ENCODE results near the gene MMP20. TPM values are rescaled to one million over a fixed set of nuclear protein-coding genes. Genes with fewer than 3 reads are reported as not detected.
"Not testable (repeated sequence)": the region's sequence is repeated elsewhere in the genome, so short reads cannot be mapped to it uniquely, and the experiment has no call there.

The MMP20 gene
- total RNA-seq, 4 donors from 2014 or later = not detected

DNA sequence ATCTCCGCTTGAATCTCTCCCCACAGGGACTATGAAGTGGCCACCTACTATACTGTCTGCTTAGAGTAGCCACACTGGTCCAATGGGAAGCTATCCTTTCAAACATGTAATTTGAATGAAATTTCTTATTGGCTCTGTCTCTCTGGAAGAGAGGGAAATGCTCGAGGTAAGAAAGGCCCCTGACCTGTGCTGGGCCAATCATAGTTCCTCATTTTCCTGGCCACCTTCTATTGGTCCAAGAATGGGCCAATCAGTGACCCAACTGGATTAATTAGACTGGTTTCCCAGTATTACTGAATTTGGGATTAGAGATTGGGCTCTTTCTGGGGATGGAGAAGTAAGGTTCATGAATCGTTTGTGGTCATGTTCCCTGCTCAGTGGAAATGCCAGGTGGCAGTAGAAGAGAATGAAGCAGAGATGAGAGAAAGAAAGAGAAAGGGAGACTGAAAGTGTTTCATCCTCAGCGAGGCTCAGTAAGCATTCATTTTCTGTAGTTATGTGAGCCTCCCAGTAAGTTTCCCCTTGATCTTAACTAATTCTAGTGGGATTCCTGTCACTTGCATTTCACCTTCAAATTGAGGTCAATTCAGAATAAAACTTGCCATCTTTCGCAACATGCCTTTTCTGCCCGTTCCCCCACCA, 8.4 kb upstream of the MMP20 start:
- intact Hi-C loops (cut with DNase I) = no loop called here
- no peak overlapping the region for H3K4me3 ChIP-seq

DNA sequence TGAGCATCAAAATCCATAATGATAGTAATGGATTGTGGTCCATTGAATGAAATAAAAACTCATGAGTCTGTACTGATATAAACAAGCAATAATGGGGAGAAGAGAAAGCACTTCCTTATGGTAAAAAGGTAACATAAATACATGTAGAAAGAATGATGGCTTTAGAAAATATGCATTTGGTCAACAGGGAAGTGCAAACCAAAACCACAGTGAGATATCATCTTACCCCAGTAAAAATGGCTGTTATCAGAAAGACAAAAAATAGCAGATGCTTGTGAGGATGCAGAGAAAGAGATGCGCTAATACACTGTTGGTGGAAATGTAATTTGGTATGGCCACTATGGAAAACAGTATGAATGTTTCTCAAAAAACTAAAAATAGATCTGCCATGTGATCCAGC, 6.9 kb upstream of the MMP20 start:
- intact Hi-C loops (cut with DNase I) = no loop called here
- no peak overlapping the region for H3K27ac ChIP-seq
- WGBS, 2 donors = 91 to 94% methylated on average over 1 of the region's 1 CpG
- DNase-seq = no peak
- no peaks in the 10 kb centered on the region for H3K4me1 ChIP-seq
- no peaks in the 10 kb centered on the region for H3K9me3 ChIP-seq
- no peak for TF ChIP-seq POLR2A (IDR thresholded peaks at IDR 0.05)
- TF ChIP-seq, protein P1, sequence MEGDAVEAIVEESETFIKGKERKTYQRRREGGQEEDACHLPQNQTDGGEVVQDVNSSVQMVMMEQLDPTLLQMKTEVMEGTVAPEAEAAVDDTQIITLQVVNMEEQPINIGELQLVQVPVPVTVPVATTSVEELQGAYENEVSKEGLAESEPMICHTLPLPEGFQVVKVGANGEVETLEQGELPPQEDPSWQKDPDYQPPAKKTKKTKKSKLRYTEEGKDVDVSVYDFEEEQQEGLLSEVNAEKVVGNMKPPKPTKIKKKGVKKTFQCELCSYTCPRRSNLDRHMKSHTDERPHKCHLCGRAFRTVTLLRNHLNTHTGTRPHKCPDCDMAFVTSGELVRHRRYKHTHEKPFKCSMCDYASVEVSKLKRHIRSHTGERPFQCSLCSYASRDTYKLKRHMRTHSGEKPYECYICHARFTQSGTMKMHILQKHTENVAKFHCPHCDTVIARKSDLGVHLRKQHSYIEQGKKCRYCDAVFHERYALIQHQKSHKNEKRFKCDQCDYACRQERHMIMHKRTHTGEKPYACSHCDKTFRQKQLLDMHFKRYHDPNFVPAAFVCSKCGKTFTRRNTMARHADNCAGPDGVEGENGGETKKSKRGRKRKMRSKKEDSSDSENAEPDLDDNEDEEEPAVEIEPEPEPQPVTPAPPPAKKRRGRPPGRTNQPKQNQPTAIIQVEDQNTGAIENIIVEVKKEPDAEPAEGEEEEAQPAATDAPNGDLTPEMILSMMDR (IDR thresholded peaks at IDR 0.05) = no peak
- no peaks in the 10 kb centered on the region for H3K36me3 ChIP-seq
- H3K27me3 ChIP-seq = no peaks in the 10 kb centered on the region
- no peak overlapping the region for H3K4me3 ChIP-seq

More for the DNA sequence above, 8.4 kb upstream of the MMP20 start:
- H3K9me3 ChIP-seq = no peaks in the 10 kb centered on the region
- 77 to 90% methylated on average over 6 of the region's 6 CpGs for WGBS, 2 donors
- H3K36me3 ChIP-seq = no peaks in the 10 kb centered on the region
- no peak for TF ChIP-seq POLR2A (IDR thresholded peaks at IDR 0.05)
- TF ChIP-seq, protein P1 (IDR thresholded peaks at IDR 0.05) = no peak
- H3K27me3 ChIP-seq = no peaks in the 10 kb centered on the region
- H3K27ac ChIP-seq = no peak overlapping the region
- no peak for DNase-seq
- H3K4me1 ChIP-seq = no peaks in the 10 kb centered on the region

DNA sequence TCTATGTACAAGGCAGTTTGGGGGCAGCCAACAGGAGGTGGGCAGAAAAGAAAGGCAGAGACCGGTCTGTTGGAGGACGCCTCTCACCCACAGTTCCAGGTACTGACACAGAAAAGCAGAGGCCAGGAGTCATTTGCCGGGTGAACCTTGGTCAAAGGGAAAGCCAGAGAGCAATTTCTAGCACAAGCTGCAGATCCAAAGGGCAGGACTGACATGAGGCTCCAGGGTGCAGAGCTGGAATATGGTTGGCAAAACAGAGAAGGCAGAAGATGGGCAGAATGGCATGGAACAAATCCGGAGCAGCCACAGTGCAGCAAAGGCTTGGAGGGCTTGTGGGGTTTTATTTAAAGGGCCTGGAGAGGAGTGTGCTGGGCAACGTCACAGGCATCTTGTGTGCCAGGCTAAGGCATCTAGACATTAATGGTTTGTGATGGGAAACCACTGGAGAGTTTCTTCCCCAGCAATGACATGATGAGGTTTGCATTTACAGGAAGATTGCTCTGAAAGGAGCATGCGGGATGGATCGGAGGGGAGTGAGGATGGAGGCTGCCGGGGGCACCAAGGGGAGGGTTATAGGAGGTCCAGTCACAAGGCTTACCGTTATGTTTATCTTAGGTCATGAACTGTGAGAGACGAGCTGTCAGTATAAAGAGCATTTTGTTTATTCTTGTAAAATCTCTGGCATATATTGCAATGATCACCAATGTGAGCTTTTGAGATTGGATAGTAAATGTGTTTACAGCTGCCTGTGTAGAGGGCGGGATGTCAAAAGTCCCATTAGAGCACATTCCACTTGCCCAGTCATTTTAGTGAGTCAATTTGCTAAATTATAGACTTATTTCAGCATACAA, 5.7 kb upstream of the MMP20 start:
- no peaks in the 10 kb centered on the region for H3K4me1 ChIP-seq
- WGBS, 2 donors = 69 to 81% methylated on average over 10 to 11 of the region's 11 CpGs
- intact Hi-C loops (cut with DNase I) = no loop called here
- no peaks in the 10 kb centered on the region for H3K9me3 ChIP-seq
- no peak overlapping the region for H3K27ac ChIP-seq
- H3K36me3 ChIP-seq = no peaks in the 10 kb centered on the region
- TF ChIP-seq, protein P1 (IDR thresholded peaks at IDR 0.05) = no peak
- TF ChIP-seq POLR2A (IDR thresholded peaks at IDR 0.05) = no peak
- no peak for DNase-seq
- no peak overlapping the region for H3K4me3 ChIP-seq
- H3K27me3 ChIP-seq = no peaks in the 10 kb centered on the region

DNA sequence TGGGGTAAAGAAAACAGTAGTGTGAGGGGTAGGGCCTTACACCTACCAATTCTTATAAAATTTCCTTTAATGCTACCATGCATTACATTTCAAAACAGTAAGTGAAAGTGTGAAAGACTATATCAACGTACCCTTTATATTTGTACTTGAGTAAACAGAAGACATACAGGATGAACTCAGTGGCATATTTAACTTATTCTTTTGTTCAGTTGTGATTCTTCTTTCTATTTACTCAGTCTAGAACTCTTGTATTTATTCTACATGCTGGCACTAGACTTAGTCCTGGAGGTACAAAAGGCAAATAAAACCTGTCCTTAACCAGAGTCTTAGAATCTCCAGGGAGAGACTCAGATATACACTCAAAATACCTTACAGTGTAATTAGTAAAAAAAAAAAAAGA, 4.8 kb upstream of the MMP20 start:
- intact Hi-C loops (cut with DNase I); DNase-seq; H3K4me1 ChIP-seq; H3K4me3 ChIP-seq; H3K27me3 ChIP-seq; H3K36me3 ChIP-seq; H3K9me3 ChIP-seq; H3K27ac ChIP-seq: not testable (repeated sequence)
- WGBS, 2 donors = 16 to 32% methylated on average over 1 of the region's 1 CpG

DNA sequence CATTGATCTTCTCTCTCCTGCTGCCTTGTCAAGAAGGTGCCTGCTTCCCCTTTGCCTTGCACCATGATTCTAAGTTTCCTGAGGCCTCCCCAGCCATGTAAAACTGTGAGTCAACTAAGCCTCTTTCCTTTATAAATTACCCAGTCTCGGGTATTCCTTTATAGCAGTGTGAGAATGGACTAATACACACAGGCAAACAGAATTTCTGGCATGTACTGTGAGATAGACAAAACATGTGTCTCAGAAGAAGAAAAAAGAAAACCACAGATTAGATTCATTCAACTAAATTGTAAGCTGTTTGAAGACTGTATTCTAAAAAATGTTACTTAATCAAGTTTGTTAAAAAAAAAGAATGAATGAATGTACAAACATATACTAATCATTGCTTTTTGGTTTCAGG, 1.5 kb upstream of the MMP20 start:
- WGBS, 2 donors = 13 to 33% methylated on average over 1 of the region's 1 CpG
- H3K4me3 ChIP-seq = no peak overlapping the region
- H3K27ac ChIP-seq = no peak overlapping the region
- intact Hi-C loops (cut with DNase I) = no loop called here
- no peaks in the 10 kb centered on the region for H3K27me3 ChIP-seq
- no peaks in the 10 kb centered on the region for H3K4me1 ChIP-seq
- no peak for DNase-seq
- no peaks in the 10 kb centered on the region for H3K36me3 ChIP-seq
- H3K9me3 ChIP-seq = no peaks in the 10 kb centered on the region
- TF ChIP-seq, protein P1 (IDR thresholded peaks at IDR 0.05) = no peak
- TF ChIP-seq POLR2A (IDR thresholded peaks at IDR 0.05) = no peak
